GM19023 (cell line): ENCODE data around the gene SCNN1B.

Source experiments
- ATAC-seq: cut with Tn5 transposase; IDR thresholded peaks from one replicate; pipeline ENCODE4 v1.9.1; 2021; ENCODE audit warnings: mild to moderate bottlenecking, moderate library complexity; ENCODE audit not compliant: unreplicated experiment

SCNN1B gene

GRCh38 chr16:23403547-23403946 lies 101.4 kb downstream of the SCNN1B start:
- no peak for ATAC-seq

- ATAC-seq: no peak
These were observed 103.9 kb downstream of the SCNN1B start for GRCh38 chr16:23406024-23406423.

- no peak for ATAC-seq
These were observed 104.6 kb downstream of the SCNN1B start for GRCh38 chr16:23406546-23407240.

- ATAC-seq: no peak
These were observed 105.5 kb downstream of the SCNN1B start for GRCh38 chr16:23407436-23408127.

GRCh38 chr16:23408242-23408822 lies 106.2 kb downstream of the SCNN1B start:
- no peak for ATAC-seq

GRCh38 chr16:23408823-23409298 lies 106.8 kb downstream of the SCNN1B start:
- ATAC-seq: no peak

GRCh38 chr16:23409522-23409921 lies 107.4 kb downstream of the SCNN1B start:
- no peak for ATAC-seq

- ATAC-seq: no peak
These were observed 108.1 kb downstream of the SCNN1B start for GRCh38 chr16:23410176-23410575.

- no peak for ATAC-seq
These were observed 112.6 kb downstream of the SCNN1B start for GRCh38 chr16:23414731-23415130.

GRCh38 chr16:23416816-23417215 lies 114.7 kb downstream of the SCNN1B start:
- no peak for ATAC-seq

- no peak for ATAC-seq
These were observed 117.9 kb downstream of the SCNN1B start for GRCh38 chr16:23420011-23420410.

- no peak for ATAC-seq
These were observed 121.5 kb downstream of the SCNN1B start for GRCh38 chr16:23423496-23424049.

- no peak for ATAC-seq
These were observed 122.3 kb downstream of the SCNN1B start for GRCh38 chr16:23424292-23424958.

GRCh38 chr16:23428351-23428750 lies 126.2 kb downstream of the SCNN1B start:
- ATAC-seq: no peak
